OCI-LY7 (cell line): ENCODE data around the gene OR5M11. TPM values are rescaled to one million over a fixed set of nuclear protein-coding genes. Genes with fewer than 3 reads are reported as not detected.
A peak's percentile ranks its signal among the peaks of the same experiment; 100 is the strongest.

Experiments
- BruUV-seq: library from RNA; stranded (reverse); fragments of 400-500 nt; replicated peaks from 2 replicates; lab custom pipeline; 2021; lab: Mats Ljungman, UMichigan
- CTCF ChIA-PET: fragments of 300-600 bp; sonication (Branson Sonifier 250); formaldehyde crosslinking; loops from one replicate; lab custom pipeline; 2022; ENCODE audit warnings: antibody characterized with exemption; ENCODE audit not compliant: unreplicated experiment; lab: Charles Lee
- POLR2A ChIA-PET: fragments of 300-600 bp; sonication (Branson Sonifier 250); formaldehyde crosslinking; loops from one replicate; lab custom pipeline; 2022; ENCODE audit warnings: antibody characterized with exemption; lab: Charles Lee
- DNase-seq: peaks from one replicate; pipeline ENCODE4 v3.0.0-alpha.2; 2015; ENCODE audit warnings: low spot score
- H2AFZ ChIP-seq: fragments of 200-600 bp; sonication (generic), shearing (Covaris generic); 2 replicates; pipeline ENCODE4 v1.6.1; 2014; ENCODE audit warnings: mild to moderate bottlenecking, antibody characterized with exemption, low read length, moderate library complexity
- H3K27ac ChIP-seq: fragments of 200-600 bp; sonication (generic); 2 replicates; pipeline ENCODE4 v1.5.1; 2014; ENCODE audit warnings: mixed run types, low read depth, mild to moderate bottlenecking, moderate library complexity, low read length, inconsistent platforms; ENCODE audit not compliant: poor library complexity, severe bottlenecking
- H3K36me3 ChIP-seq: fragments of 200-600 bp; sonication (generic); 2 replicates; pipeline ENCODE4 v1.6.1; 2014; ENCODE audit warnings: mild to moderate bottlenecking, antibody characterized with exemption, low read length, moderate library complexity, mixed read lengths; ENCODE audit not compliant: insufficient read depth
- H3K4me1 ChIP-seq: fragments of 200-600 bp; sonication (generic); 2 replicates; pipeline ENCODE4 v1.5.1; 2014; ENCODE audit warnings: mild to moderate bottlenecking, low read length; ENCODE audit not compliant: insufficient read depth, poor library complexity, severe bottlenecking
- H3K4me2 ChIP-seq: fragments of 200-600 bp; sonication (generic); 2 replicates; pipeline ENCODE4 v1.6.1; 2014; ENCODE audit warnings: mild to moderate bottlenecking, low read length
- H3K4me3 ChIP-seq: fragments of 200-600 bp; sonication (generic); 2 replicates; pipeline ENCODE4 v1.5.1; 2014; ENCODE audit warnings: mild to moderate bottlenecking, low read depth, low read length; ENCODE audit not compliant: poor library complexity, severe bottlenecking
- H3K79me2 ChIP-seq: fragments of 200-600 bp; sonication (generic); 2 replicates; pipeline ENCODE4 v1.6.1; 2016; ENCODE audit warnings: low read depth, mild to moderate bottlenecking, low read length, moderate library complexity, mixed read lengths; ENCODE audit not compliant: insufficient read depth
- H3K9me2 ChIP-seq: fragments of 200-600 bp; sonication (generic); 2 replicates; pipeline ENCODE4 v1.6.1; 2016; ENCODE audit warnings: mild to moderate bottlenecking, low read length, mixed read lengths; ENCODE audit not compliant: insufficient read depth
- H3K9me3 ChIP-seq: fragments of 200-600 bp; sonication (generic); 2 replicates; pipeline ENCODE4 v1.6.1; 2014; ENCODE audit warnings: mild to moderate bottlenecking, mixed run types, low read length, mixed read lengths
- H4K20me1 ChIP-seq: fragments of 200-600 bp; sonication (generic); 2 replicates; pipeline ENCODE4 v1.6.1; 2014; ENCODE audit warnings: mild to moderate bottlenecking, antibody characterized with exemption, low read length, moderate library complexity, mixed read lengths; ENCODE audit not compliant: insufficient read depth
- CTCF ChIP-seq: fragments of 200-600 bp; sonication (generic); conservative IDR thresholded peaks from 2 replicates; pipeline ENCODE4 v1.5.1; 2014; ENCODE audit warnings: mild to moderate bottlenecking, antibody characterized with exemption, low read length, moderate library complexity, mixed read lengths
- EZH2phosphoT487 ChIP-seq: fragments of 200-600 bp; sonication (generic); IDR thresholded peaks from 2 replicates; pipeline ENCODE4 v1.6.1; 2018; ENCODE audit warnings: low read depth, borderline replicate concordance, mild to moderate bottlenecking, mixed run types, antibody characterized with exemption, low read length, moderate library complexity, mixed read lengths
- intact Hi-C: fragments of 100-400 bp; cut with micrococcal nuclease; formaldehyde crosslinking; loops from one replicate; pipeline ENCODE4 v1.10.0; 2022; ENCODE audit not compliant: unreplicated experiment
- total RNA-seq, 2 experiments: library from RNA; depleted of rRNA in 1 of 2; stranded (reverse); fragments of >200 nt in 1 of 2; shearing (Covaris generic) in 1 of 2; gene quantifications; 2 replicates each; pipeline ENCODE4 v1.2.3, GENCODE V29; 2014 to 2022

Gene OR5M11
- total RNA-seq, 2 experiments from 2014 or later = not detected

- Histone ChIP-seq H4K20me1 (no peaks in the 10 kb centered on the region), H3K79me2 (no peaks in the 10 kb centered on the region), H3K9me3 (no peaks in the 10 kb centered on the region), H3K36me3 (no peaks in the 10 kb centered on the region), H3K9me2 (no peaks in the 10 kb centered on the region), H3K4me1 (no peaks in the 10 kb centered on the region), H3K4me3 (no peak overlapping the region), H2AFZ (no peak overlapping the region), H3K27ac (no peak overlapping the region), H3K4me2 (no peak overlapping the region)
- peak; percentile 1 for DNase-seq
- ChIA-PET POLR2A (no interaction called here), CTCF (no interaction called here)
- TF ChIP-seq CTCF (peak; percentile 59), EZH2phosphoT487 (no peak)
- intact Hi-C loops = no loop called here
- no TSS peak for BruUV-seq
Observed at GRCh38 chr11:56522008-56522407, 21.0 kb downstream of the OR5M11 start.

GRCh38 chr11:56513280-56513679 is 29.8 kb downstream of the OR5M11 start:
- DNase-seq = no peak
- no peak overlapping the region for H3K4me3 ChIP-seq
- H3K9me3 ChIP-seq = no peaks in the 10 kb centered on the region
- H3K36me3 ChIP-seq = no peaks in the 10 kb centered on the region
- POLR2A ChIA-PET = no interaction called here
- H4K20me1 ChIP-seq = no peaks in the 10 kb centered on the region
- H3K27ac ChIP-seq = no peak overlapping the region
- BruUV-seq = no TSS peak
- CTCF ChIA-PET = no interaction called here
- no peaks in the 10 kb centered on the region for H3K79me2 ChIP-seq
- H3K4me2 ChIP-seq = no peak overlapping the region
- no peaks in the 10 kb centered on the region for H3K9me2 ChIP-seq
- no peak overlapping the region for H2AFZ ChIP-seq
- intact Hi-C loops = no loop called here
- no peak for TF ChIP-seq EZH2phosphoT487
- no peak for TF ChIP-seq CTCF
- H3K4me1 ChIP-seq = no peaks in the 10 kb centered on the region

GRCh38 chr11:56509439-56509838 is 33.6 kb downstream of the OR5M11 start:
- BruUV-seq = no TSS peak
- intact Hi-C loops = no loop called here
- H2AFZ ChIP-seq = no peak overlapping the region
- ChIA-PET CTCF (no interaction called here), POLR2A (no interaction called here)
- no peaks in the 10 kb centered on the region for H3K4me1 ChIP-seq
- no peak overlapping the region for H3K4me3 ChIP-seq
- no peaks in the 10 kb centered on the region for H3K36me3 ChIP-seq
- H4K20me1 ChIP-seq = no peaks in the 10 kb centered on the region
- H3K9me2 ChIP-seq = no peaks in the 10 kb centered on the region
- no peaks in the 10 kb centered on the region for H3K79me2 ChIP-seq
- H3K27ac ChIP-seq = no peak overlapping the region
- H3K9me3 ChIP-seq = no peaks in the 10 kb centered on the region
- DNase-seq = no peak
- no peak for TF ChIP-seq EZH2phosphoT487
- TF ChIP-seq CTCF = no peak
- H3K4me2 ChIP-seq = no peak overlapping the region
